ENCODE measurements around the gene STXBP3. TPM values are rescaled to one million over a fixed set of nuclear protein-coding genes. Genes with fewer than 3 reads are reported as not detected.

STXBP3 gene
- total RNA-seq, 1 donor from 2014 or later = 78.0 TPM

DNA sequence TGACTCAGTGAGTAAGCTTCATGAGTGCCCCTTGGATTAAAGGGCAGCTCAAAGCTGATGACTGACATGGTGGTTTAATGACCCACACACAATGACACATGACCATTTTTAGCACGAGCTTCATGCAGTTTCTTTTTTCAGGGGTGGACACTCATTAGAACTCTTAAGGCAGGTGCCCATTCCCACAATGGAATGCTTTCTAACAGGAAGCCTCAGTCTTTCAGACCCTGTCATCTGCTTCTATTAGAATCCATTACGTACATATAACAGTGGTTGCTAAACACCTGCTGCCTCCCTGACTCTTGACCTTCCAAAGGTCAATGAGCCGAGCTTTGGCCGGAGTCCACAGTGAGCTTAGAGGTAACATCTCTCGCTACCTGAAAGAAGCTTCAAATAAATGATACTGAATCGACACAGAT is 83.0 kb downstream of the STXBP3 start:
- DNase-seq (ENCODE audit: low spot score) = peak; percentile 68
- ATAC-seq = peak; percentile 5
- intact Hi-C loops (cut with DNase I) = loop anchor here (5.0 kb wide), 1 partner anchor 63 kb away; no protein-coding TSS in a partner anchor

GRCh38 chr1:108830119-108831008 is 83.9 kb downstream of the STXBP3 start:
- peak; percentile 84 for ATAC-seq

DNA sequence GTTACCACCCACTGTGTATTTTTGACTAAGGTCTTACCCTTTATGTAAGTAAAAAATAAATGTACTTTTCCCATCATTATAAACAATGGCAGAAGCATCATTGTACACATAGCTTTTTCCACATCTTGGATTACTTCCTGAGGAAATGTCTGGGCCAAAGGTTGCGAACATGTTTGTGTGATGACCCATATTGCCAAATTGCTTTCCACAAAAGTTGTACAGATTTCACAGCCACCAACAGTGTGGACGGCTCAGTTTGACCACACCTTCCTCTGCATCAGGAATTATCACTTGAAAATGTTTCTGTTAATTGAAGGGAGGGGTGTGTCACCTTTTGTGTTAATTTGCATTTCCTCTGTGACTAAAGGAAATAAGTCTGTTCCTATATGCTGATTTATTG is 84.8 kb downstream of the STXBP3 start:
- intact Hi-C loops (cut with DNase I) = no loop called here
- no peak for ATAC-seq
- no peak for DNase-seq (ENCODE audit: low spot score)

More at GRCh38 chr1:108830119-108831008, 83.9 kb downstream of the STXBP3 start:
- intact Hi-C loops (cut with DNase I) = no loop called here
- DNase-seq (ENCODE audit: low spot score) = peak; percentile 81

DNA sequence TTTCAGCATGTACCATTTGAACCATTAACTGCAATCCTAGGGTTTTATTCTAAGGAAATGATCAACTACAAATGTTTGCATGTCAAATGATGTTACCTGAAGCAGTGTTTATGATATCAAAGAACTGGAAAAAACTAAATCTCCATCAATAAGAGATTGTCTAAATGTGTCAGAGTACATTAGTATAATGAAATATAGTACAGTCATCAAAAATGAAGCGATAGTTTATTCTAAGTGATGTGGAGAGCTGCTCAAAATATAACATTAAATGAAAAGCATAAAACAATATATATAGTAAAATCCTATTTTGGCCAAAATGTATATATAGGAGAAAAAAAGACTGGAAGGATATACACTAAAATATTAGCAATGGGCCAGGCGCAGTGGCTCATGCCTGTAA is 86.5 kb downstream of the STXBP3 start:
- DNase-seq (ENCODE audit: low spot score) = no peak
- intact Hi-C loops (cut with DNase I) = no loop called here
- ATAC-seq = no peak

- DNase-seq (ENCODE audit: low spot score) (no peak), ATAC-seq (peak; percentile 45)
- intact Hi-C loops (cut with DNase I) = no loop called here
These were observed 95.2 kb downstream of the STXBP3 start for GRCh38 chr1:108841703-108842102.

DNA sequence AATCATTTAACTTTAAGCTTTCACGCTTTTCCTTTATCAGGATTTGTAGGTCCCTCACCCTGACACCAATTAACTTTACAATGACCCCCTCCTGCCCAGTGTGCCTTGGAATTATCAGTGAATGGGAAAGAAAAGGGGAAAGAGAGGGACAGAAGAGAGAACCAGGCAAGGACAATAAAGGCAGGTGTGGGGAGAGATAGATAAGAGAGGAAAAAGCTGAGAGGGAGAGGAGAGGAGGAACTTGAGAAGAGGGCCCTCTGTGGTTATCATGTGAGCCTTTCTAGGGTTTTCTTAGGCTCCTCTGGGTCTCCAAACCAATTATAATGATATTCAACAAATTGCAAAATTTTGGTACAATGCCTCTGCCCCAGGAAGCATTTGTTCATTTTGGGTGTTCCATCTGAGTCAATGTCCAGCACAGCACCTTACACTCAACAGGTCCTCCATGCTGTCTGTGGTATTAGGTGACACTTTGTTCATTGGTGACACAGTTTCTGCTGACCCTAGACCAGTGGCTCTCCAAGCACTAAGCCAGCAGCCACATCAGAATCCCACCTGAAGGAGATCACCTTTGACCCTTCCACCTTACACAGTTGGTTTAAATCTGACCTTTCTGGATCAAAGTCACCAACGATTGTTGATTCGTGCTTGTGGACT is 96.2 kb downstream of the STXBP3 start:
- DNase-seq (ENCODE audit: low spot score) = no peak
- intact Hi-C loops (cut with DNase I) = no loop called here
- ATAC-seq = no peak

DNA sequence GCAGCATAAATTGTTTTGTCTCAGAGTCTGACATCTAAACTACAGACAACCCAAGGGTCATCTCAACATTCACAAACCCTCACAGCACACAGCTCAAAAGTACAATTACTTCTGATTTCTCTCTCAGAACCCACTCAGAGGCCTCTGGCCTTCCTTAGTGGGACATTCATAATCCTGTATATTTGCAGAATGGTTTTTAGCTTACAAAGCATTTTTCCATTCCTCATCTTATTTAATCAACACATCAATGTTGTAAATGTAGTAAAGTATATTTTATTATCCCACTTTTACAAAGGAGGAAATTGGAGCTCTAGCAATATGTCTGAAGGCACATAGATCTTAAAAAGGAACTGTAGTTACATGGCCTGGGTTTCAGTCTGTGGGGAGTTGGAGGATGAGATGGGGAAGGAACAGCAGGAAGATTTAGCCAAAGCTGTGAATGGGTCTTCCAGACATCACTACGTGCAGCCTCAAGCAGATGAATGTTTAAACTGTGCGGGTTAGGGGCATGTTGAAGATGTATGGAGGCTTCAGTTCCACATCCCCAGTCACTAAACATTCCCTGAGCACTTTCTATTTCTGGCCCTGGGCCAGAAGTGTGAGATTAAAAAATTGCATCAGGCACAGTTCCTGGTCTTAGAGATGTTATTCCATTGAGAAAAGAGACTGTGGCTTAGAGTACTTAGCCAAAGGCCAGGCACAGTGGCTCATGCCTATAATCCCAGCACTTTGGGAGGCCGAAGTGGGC is 97.1 kb downstream of the STXBP3 start:
- intact Hi-C loops (cut with DNase I) = no loop called here
- ATAC-seq (no peak), DNase-seq (ENCODE audit: low spot score) (no peak)

GRCh38 chr1:108845446-108845845 is 99.0 kb downstream of the STXBP3 start:
- DNase-seq (ENCODE audit: low spot score) = no peak
- intact Hi-C loops (cut with DNase I) = no loop called here
- ATAC-seq = no peak

DNA sequence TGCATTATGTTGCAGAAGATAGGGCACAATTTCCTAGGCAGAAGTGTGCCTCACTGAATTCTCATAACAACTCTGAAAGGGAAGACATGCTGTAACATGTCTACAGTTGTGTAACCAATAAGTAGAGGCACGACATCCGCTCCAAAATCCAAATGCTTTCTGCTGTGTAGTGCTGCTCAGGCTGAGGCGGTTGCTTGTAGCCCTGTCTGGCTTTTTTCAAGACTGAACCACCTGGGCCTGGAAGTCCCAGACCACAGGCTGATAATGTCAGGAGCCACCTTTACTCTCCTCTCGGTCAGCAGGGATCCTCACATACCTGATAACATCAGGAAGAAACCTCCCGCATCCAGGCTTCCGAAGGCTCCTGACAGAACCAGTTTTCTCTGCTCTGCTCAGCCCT is 99.5 kb downstream of the STXBP3 start:
- no peak for DNase-seq (ENCODE audit: low spot score)
- no peak for ATAC-seq
- intact Hi-C loops (cut with DNase I) = no loop called here

DNA sequence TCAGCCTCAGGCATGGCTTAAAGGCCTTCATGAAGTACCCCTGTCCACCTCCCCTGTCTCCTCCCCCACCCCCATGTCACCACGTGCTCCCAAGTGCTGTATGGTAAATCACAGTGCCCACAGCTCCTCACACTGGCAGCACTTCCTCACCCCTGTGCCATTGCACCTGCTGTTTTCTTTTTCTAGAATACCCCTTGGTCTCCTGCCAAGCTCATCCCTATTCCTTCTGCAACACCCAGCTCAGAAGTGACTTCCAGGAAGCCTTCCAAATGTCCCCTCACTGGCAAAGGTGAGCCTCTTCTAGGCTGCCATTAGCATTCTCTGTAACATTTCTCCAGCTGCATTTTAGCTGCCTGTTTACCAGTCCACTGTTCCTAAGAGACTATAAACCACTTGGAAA is 101.0 kb downstream of the STXBP3 start:
- DNase-seq (ENCODE audit: low spot score) (no peak), ATAC-seq (no peak)
- intact Hi-C loops (cut with DNase I) = no loop called here

DNA sequence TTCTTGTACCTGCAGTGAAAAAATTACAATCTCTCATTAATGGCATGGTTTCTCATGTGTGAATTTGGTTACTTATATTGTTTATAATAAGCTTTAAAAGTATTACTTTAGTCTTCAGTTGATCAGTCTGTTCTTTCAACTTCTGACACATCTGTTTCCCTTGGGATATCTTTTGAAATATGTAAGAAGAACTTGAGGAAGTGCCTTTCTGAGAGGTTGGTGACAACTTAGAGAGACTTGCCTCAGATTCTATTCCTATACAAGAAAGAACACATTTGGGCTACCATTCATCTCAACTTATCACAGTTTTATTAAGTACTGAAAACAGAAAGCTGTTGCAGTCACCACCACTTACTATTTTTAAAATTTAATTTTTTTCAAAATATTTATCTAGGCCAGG is 102.3 kb downstream of the STXBP3 start:
- no peak for DNase-seq (ENCODE audit: low spot score)
- intact Hi-C loops (cut with DNase I) = no loop called here
- no peak for ATAC-seq

- ATAC-seq = peak; percentile 5
- no peak for DNase-seq (ENCODE audit: low spot score)
- intact Hi-C loops (cut with DNase I) = no loop called here
These were observed 104.5 kb downstream of the STXBP3 start for GRCh38 chr1:108850929-108851328.

GRCh38 chr1:108851567-108851966 is 105.1 kb downstream of the STXBP3 start:
- intact Hi-C loops (cut with DNase I) = no loop called here
- ATAC-seq (peak; percentile 54), DNase-seq (ENCODE audit: low spot score) (no peak)

GRCh38 chr1:108852221-108852975 is 105.9 kb downstream of the STXBP3 start:
- intact Hi-C loops (cut with DNase I) = no loop called here
- ATAC-seq (peak; percentile 85), DNase-seq (ENCODE audit: low spot score) (no peak)

DNA sequence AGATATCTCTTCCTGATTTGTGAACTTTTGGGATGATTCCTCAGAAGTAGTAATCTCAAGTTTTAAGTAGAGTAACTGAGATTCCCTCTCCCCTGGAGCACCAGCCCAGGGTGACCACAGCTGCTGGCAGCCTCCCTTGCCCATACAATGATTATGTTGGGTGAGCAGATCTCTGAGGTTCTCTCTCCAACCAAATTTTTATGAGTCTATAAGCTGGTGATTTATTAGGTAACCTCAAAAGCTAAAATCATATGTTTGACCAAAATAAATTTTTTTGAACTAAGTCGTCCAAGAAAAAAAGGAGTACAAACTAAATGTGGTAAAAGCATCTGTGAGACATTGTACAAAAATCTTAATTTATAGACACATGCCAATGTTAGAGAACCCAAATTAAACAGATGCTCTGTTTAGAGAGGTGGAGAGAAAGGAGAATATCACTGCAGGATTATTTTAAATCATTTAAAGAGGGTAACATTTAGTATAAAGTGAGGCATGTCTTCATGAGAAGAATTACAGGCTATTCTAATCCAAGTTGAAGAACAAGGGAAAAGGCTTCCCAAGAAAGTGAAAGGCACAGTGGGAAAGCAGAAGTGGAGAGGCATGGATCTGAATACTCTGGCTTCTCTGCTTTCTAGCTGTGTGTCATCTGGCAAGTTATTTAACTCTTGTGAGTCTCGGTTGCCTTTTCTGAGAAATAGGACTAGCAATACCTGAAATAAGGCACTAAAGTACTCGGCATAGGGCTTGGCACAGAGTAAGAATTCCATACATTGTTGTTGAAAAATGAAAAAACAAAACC is 107.9 kb downstream of the STXBP3 start:
- ATAC-seq (no peak), DNase-seq (ENCODE audit: low spot score) (no peak)
- intact Hi-C loops (cut with DNase I) = no loop called here

- intact Hi-C loops (cut with DNase I) = no loop called here
- DNase-seq (ENCODE audit: low spot score) = no peak
- ATAC-seq = no peak
These were observed 110.5 kb downstream of the STXBP3 start, which contains the start of gene AKNAD1 for GRCh38 chr1:108856994-108857393. Gene AKNAD1 (minus strand): TSS chr1:108857094. CDS start chr1:108852664, 4,430 bp downstream.

DNA sequence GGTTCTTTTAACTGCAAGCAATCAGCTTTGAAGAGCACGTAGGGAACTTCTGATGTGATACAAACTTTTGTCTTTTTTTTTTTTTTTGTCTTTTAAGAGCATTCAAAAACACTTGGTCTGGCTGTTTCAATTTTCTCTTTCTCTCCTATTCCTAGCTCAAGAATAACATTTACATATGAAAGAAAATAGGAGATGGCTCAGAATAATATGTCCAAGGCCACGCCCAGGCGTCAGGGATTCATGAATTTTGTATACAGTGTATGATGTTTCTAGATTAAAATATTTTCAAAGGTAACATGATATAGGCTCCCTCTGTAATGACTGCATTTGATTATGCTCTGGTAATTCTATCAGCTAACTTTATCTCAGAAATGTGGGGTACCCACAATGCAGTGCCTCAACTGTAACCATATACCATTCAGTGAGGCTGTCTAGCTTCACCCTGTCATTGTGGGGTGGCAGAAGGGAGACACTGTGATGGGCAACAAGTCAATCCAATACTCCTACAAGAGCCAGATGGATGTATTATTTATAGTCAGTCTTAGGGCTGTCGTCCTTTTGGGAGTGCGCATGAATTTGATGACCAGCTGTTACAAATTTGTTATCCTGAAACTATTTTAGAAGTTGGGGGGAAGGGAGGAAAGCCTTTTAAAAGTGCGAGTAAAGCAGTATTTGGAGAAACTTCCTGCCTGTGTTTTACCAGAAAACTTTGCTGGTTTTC is 111.9 kb downstream of the STXBP3 start:
- DNase-seq (ENCODE audit: low spot score) (no peak), ATAC-seq (no peak)
- intact Hi-C loops (cut with DNase I) = no loop called here

Data from sciatic nerve (tissue), 2 donors.